ENCODE results near the gene CELA2B.
"Not testable (repeated sequence)": the region's sequence is repeated elsewhere in the genome, so short reads cannot be mapped to it uniquely, and the experiment has no call there.

Gene CELA2B

GRCh38 chr1:15475752-15476314, at the start of gene CELA2B:
CELA2B (plus strand) TSS chr1:15476104; CDS start chr1:15476126, 22 bp downstream.
- no peak for DNase-seq (ENCODE audit: low spot score)

DNA sequence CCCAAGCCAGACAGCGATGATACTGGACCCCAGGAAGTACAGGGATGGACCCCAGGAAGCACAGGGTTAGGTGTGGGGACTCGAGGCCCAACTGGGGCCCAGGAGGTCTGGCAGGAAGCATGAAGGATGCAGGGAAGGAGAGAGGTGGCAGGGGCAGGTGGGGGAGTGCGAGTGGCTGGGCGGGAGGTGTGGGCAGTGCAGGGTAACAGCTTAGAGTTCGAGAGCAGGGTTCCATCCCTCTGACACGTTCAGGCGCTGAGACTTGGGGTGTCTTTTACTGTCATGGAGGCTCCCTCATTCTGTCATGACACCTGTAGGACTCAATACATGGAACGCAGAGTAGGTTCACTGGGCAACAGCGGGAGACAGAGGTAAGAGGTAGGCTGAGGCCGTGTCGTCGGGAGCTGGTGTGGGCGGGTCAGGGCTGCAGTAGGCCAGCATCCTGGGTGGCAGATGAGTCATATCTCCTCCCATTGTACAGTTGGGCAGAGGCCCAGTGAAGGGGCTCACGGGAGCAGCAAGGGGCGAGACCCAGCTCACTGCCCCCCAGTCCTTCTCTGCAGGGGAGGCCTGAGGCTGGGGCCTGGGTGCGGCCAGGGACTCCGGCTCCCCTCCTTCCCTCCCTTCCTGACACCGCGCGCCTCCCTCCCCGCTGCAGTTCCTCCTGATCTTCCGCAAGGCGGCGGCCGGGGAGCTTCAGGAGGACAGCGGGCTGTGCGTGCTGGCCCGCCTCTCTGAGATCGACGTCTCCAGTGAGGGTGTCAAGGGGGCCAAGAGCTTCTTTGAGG, 49.2 kb upstream of the CELA2B start:
- DNase-seq (ENCODE audit: low spot score) = no peak

DNA sequence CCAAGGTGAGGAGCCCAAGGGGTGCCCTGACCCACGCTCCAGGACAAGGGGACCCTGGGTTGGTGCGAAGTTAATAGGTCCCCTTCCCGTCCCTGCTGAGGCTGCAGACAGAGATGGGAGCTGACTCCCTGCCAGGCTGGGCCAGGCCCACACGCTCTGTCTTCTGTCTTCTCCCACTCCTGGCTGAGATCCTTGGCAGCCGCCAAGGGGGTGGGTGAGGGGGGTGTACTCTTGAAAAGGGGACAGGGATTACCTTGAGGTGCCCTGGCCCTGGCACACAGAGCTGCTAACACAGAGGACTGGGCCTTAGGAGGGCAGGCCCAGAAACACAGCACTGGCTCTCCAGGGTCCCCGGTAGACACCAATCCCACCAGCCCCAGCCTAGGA, 48.6 kb upstream of the CELA2B start:
- DNase-seq (ENCODE audit: low spot score) = no peak

GRCh38 chr1:15428252-15428651, 47.7 kb upstream of the CELA2B start:
- DNase-seq (ENCODE audit: low spot score) = not testable (repeated sequence)

- DNase-seq (ENCODE audit: low spot score) = no peak
These were observed 47.0 kb upstream of the CELA2B start for GRCh38 chr1:15428815-15429435.

DNA sequence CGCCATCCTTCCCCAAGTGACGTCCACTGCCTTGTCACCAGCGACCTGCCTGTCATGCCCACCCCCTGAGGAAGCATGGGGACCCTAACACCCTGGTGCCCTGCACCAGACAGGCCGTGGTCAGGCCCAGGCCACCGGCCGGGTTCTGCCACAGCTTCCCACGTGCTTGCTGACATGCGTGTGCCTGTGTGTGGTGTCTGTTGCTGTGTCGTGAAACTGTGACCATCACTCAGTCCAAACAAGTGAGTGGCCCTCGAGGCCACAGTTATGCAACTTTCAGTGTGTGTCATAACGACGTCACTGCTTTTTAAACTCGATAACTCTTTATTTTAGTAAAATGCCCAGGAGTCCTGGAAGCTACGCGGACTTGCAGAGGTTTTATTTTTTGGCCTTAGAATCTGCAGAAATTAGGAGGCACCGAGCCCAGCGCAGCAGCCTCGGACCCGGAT, 46.2 kb upstream of the CELA2B start:
- peak; percentile 72 for DNase-seq (ENCODE audit: low spot score)

DNA sequence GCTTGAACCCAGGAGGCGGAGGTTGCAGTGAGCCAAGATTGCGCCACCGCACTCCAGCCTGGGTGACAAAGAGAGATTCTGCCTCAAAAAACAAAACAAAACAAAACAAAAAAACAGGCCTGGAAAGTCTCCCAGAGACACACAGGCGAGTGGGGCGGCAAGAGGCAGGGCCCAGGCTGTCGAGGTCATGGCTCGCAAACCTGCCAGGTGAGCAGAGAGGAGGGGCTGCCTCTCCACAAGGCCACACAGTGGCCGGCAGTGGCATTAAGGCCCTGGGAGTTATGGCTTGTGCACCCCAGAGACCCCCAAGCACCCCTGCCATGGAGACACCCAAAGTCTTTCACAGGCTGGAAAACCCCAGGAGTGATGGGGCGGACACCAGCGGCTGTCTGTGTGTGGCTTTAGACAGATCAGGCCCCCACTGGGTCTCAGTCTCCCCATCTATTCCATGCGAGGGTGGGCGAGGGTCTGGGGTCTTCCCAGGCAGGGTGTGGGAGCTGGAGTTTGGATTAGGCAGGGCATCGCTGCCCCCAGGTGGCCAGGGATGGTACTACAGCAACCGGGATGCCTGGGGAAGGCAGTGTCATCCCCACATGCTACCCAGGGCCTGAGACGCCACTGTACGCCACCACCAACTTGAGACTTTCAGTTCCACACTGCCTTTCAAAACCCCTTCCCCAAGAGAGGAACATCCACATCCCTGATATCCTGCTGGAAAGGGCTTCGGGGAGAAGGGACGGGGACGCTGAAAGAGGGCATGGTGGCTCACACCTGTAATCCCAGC, 44.9 kb upstream of the CELA2B start:
- DNase-seq (ENCODE audit: low spot score) = peak; percentile 86

- DNase-seq (ENCODE audit: low spot score) = no peak
These were observed 44.3 kb upstream of the CELA2B start for GRCh38 chr1:15431571-15431948.

- no peak for DNase-seq (ENCODE audit: low spot score)
These were observed 43.6 kb upstream of the CELA2B start for GRCh38 chr1:15432324-15432723.

GRCh38 chr1:15433471-15433870, 42.4 kb upstream of the CELA2B start:
- no peak for DNase-seq (ENCODE audit: low spot score)

- DNase-seq (ENCODE audit: low spot score) = not testable (repeated sequence)
These were observed 41.2 kb upstream of the CELA2B start for GRCh38 chr1:15434739-15435138.

DNA sequence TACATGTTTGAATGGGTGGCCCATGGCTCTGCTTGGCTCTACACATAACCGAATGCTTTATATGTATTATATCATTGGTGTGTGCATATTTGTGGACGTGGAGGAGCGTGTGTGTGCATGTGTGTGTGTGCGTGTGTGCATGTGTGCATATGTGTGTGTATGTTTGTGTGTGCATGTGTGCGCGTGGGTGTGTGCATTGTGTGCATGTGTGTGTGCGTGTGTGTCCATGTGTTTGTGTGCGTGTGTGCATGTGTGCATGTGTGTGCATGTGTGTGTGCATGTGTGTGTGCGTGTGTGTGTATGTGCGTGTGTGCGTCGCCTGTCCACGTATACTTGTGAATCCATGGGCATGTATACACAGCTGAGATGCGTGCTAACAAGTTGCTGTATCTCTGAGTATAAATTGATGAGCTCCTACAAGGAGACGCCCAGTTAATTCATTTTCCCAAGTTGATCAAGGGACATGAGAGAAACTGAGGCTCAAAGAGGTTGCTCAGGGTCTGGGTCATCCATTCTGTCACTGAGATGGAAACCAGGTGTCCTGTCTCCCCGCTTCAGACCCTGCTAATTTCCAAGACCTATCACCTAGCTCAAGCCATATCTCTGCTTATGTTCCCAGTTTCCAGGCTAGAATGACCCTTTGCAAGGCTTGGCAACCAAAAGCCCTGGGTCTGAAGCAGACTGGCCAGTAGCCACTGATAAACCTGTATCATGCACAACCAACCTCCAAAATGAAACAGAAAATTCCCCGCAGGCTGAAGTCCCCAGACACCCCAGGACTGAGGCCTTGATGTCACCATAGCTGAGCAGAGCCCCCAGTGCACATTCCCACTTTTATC, 40.4 kb upstream of the CELA2B start:
- DNase-seq (ENCODE audit: low spot score) = no peak

GRCh38 chr1:15436881-15437442, 38.9 kb upstream of the CELA2B start:
- no peak for DNase-seq (ENCODE audit: low spot score)

GRCh38 chr1:15439325-15439724, 36.6 kb upstream of the CELA2B start:
- DNase-seq (ENCODE audit: low spot score) = no peak

GRCh38 chr1:15440357-15440756, 35.5 kb upstream of the CELA2B start:
- DNase-seq (ENCODE audit: low spot score) = no peak

- DNase-seq (ENCODE audit: low spot score) = no peak
These were observed 34.7 kb upstream of the CELA2B start for GRCh38 chr1:15441247-15441646.

DNA sequence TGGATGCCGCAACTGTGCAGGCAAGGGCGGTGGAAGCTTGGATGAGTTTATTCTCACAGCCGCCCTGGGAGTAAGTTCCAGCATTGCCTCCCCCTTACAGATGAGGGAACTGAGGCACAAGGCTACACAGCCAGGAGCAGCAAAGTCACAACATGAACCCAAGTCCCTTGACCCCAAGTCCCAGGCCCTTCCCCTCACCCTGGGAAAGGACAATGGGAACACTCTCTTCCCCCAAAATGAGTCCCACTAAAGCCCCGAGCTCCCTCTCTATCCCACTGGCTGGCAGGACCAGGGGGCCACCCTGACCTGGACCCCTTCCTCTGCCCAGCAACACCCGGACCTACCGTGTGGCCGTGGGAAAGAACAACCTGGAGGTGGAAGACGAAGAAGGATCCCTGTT, 33.8 kb upstream of the CELA2B start:
- no peak for DNase-seq (ENCODE audit: low spot score)

DNA sequence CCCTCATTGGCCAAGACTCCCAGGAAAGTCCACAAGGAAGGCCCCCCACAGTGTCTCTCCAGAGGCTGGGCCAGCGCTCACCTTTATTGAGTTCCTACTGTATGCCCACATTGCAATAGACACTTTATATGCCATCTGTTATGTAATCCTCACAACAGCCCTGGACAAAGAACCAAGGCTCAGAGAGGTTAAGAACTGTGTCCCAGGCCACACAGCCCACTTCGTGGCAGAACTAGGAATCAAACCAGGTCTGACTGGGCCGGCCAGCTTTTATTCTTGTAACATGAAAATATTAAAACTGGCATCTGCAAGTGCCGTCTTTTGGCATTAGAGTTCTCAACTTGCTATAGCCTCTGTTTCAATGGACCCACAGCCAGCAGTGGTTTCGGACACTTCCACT, 33.1 kb upstream of the CELA2B start:
- no peak for DNase-seq (ENCODE audit: low spot score)

DNA sequence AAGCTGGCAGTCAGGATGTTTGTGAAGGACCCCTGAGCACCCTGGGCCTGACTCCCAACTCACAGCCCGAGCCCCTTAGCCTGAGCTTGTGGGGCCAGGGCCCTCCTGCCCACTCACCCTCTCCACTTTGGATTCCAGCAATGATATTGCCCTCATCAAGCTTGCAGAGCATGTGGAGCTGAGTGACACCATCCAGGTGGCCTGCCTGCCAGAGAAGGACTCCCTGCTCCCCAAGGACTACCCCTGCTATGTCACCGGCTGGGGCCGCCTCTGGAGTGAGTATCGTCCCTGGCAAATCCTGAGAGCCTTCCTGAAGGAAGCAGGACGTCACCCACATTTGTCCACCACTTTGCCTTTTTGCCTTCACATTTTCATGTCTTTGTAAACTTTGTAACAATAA, 32.6 kb upstream of the CELA2B start:
- DNase-seq (ENCODE audit: low spot score) = no peak

DNA sequence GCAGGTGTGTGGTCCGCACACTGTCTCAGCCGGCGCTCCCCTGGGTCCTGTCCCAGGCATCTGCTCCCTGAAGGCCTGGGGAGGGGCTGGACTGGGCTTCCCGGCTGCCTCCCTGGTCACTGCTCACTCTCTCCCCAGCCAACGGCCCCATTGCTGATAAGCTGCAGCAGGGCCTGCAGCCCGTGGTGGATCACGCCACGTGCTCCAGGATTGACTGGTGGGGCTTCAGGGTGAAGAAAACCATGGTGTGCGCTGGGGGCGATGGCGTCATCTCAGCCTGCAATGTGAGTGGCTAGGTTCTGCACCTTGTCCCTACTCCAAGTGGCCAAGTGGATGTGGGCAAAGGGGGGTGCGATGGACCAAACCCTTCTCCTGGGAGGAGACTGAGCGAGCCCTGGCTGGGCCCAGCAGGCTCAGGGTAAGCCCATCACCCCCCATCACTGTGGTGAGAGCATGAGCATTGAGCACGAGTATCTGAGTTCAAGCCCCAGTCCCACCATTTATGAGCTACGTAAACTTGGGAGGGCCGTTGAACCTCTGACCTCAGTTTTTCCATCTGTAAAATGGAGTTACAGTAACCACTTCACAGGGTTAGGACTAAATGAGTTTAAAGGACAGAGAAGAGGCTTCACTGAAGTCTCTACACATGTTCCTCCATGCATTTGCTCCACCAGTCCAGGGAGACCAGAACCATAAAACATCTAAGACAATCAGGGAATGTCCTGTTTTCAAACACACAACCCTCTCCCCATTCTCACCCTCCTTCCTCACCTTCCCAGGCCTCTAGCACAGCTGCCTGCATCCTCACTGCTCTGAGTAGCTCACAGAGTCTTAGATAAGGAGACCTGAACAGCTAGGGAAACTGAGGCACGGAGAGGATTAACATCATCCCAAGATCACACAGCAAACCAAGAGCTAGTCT, 31.2 kb upstream of the CELA2B start:
- DNase-seq (ENCODE audit: low spot score) = no peak
